Astrocyte of the spinal cord (primary cell): Measurements from ENCODE around the gene RPL18.
"Not testable (repeated sequence)": the region's sequence is repeated elsewhere in the genome, so short reads cannot be mapped to it uniquely, and the experiment has no call there.

ENCODE experiments used
- DNase-seq: peaks from one replicate; pipeline ENCODE4 v3.0.0; 2011; ENCODE audit warnings: low read depth, low spot score
- H3K4me3 ChIP-seq: 2 replicates; pipeline ENCODE4 v1.5.1; 2011; ENCODE audit warnings: low read depth, mild to moderate bottlenecking, low read length, moderate library complexity
- in situ Hi-C: cut with HindIII; loops from 2 replicates; pipeline ENCODE4 v1.10.0; 2017; ENCODE audit warnings: low sequenced_read_pairs
- TF ChIP-seq, protein P1 (sequence below): IDR thresholded peaks from 2 replicates; pipeline ENCODE4 v1.5.1; 2012; ENCODE audit warnings: low read depth, mild to moderate bottlenecking, low read length, inconsistent platforms

RPL18 gene

GRCh38 chr19:48635263-48635965, 16.4 kb upstream of the RPL18 start:
- in situ Hi-C loops: no loop called here

DNA sequence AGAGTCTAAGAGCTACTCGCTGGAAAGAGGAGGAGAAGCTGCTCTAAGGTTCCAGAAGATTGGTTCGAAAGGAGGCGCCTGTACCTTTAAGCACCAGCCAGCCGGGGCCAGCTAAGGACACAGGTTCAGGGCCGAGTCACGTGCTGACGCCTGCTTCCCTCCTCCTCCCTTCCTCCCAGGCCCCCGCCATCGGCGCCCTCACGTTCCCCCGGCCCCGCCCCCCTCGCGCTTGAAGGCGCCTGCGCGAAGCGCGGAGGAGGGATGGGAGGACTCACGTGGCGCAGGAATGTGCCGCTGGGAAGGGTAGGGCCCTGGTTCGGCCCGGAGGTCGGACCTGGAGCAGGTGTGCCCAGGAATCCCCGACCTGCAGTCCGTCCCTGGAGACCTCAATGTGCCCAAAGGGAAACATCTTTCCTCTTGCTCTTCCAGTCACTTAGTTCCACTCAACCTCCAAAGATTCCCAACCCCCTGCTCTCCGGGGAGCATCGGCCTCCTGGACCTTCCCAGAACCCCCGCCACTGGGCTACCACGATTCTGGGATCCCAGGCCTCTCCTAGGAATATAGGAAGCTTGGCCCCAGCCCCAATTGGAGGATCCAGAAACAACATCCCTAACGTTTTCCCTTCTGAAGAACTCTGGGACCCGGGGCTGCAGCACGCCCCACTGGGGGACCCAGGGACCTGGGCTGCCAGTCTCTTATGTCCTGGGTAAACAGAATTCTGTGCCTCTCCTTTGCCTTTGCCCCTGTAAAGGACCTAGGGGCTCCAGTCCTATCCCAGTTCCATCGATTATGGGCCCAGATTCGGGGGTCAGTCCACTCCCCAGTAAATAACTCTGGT, 15.7 kb upstream of the RPL18 start:
- DNase-seq: peak; percentile 95
- H3K4me3 ChIP-seq: no peak overlapping the region
- TF ChIP-seq, protein P1, sequence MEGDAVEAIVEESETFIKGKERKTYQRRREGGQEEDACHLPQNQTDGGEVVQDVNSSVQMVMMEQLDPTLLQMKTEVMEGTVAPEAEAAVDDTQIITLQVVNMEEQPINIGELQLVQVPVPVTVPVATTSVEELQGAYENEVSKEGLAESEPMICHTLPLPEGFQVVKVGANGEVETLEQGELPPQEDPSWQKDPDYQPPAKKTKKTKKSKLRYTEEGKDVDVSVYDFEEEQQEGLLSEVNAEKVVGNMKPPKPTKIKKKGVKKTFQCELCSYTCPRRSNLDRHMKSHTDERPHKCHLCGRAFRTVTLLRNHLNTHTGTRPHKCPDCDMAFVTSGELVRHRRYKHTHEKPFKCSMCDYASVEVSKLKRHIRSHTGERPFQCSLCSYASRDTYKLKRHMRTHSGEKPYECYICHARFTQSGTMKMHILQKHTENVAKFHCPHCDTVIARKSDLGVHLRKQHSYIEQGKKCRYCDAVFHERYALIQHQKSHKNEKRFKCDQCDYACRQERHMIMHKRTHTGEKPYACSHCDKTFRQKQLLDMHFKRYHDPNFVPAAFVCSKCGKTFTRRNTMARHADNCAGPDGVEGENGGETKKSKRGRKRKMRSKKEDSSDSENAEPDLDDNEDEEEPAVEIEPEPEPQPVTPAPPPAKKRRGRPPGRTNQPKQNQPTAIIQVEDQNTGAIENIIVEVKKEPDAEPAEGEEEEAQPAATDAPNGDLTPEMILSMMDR: no peak
- in situ Hi-C loops: no loop called here

More at GRCh38 chr19:48635263-48635965, 16.4 kb upstream of the RPL18 start:
- peak overlapping the region; percentile 54 for H3K4me3 ChIP-seq
- TF ChIP-seq, protein P1: no peak
- no peak for DNase-seq

DNA sequence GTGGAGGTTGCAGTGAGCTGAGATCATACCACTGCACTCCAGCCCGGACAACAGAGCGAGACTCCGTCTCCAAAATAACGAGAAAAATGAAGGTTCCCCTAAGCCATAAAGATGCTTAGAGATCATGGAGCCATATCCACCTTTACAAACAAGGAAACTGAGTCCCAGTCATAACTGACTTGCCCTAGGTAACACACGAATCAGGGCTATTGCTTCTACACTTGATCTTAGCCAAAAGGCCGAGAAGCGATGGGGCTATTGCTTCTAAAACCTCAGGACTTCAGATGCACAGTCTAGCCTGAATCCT, 15.0 kb upstream of the RPL18 start:
- no peak overlapping the region for H3K4me3 ChIP-seq
- TF ChIP-seq, protein P1: no peak
- no peak for DNase-seq
- in situ Hi-C loops: no loop called here

GRCh38 chr19:48633148-48634035, 14.4 kb upstream of the RPL18 start:
- H3K4me3 ChIP-seq: no peak overlapping the region
- in situ Hi-C loops: no loop called here
- TF ChIP-seq, protein P1: no peak
- no peak for DNase-seq

DNA sequence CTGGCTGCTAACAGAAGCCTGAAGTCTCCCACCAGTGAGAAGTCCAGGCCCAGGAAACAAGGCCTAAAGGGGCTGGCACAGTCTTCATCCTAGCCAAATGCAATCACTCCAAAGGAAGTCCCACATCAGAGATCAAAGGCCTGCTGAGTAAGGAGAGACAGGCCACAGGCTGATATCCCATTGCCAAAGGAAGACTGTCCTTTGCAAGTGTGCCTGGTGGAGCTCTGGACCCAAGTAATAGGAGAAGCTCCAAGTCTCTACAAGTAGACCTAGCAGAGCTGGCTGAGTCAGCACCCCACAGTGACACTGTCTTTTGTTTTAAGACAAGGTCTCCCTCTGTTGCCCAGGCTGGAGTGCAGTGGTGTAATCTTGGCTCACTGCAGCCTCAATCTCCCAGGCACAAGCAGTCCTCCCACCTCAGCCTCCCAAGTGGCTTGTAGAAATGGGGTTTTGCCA, 13.7 kb upstream of the RPL18 start:
- TF ChIP-seq, protein P1: no peak
- in situ Hi-C loops: no loop called here
- no peak overlapping the region for H3K4me3 ChIP-seq
- no peak for DNase-seq

- H3K4me3 ChIP-seq, in situ Hi-C loops, DNase-seq: not testable (repeated sequence)
Measured at GRCh38 chr19:48632286-48632685, 13.3 kb upstream of the RPL18 start.
